GM11168 (cell line): ENCODE results near the gene OR11H6.
"Not testable (repeated sequence)": the region's sequence is repeated elsewhere in the genome, so short reads cannot be mapped to it uniquely, and the experiment has no call there.

Experiments
- in situ Hi-C: fragments of 300-500 bp; cut with MboI; formaldehyde crosslinking; loops from one replicate; pipeline ENCODE4 v1.12.0; 2022; ENCODE audit warnings: low sequenced_read_pairs; ENCODE audit not compliant: unreplicated experiment

The OR11H6 gene

GRCh38 chr14:20223410-20223809 is at the start of gene OR11H6:
Gene OR11H6, plus strand, starts transcription at chr14:20223710. Its CDS starts 0 bp downstream, at chr14:20223710.
- in situ Hi-C loops = no loop called here

GRCh38 chr14:20174205-20174604 is 49.3 kb upstream of the OR11H6 start:
- in situ Hi-C loops = not testable (repeated sequence)

GRCh38 chr14:20176330-20176729 is 47.2 kb upstream of the OR11H6 start:
- in situ Hi-C loops = no loop called here

GRCh38 chr14:20177433-20177974 is 46.0 kb upstream of the OR11H6 start:
- in situ Hi-C loops = no loop called here

- in situ Hi-C loops = no loop called here
Measured at GRCh38 chr14:20179218-20179617, 44.3 kb upstream of the OR11H6 start.

- in situ Hi-C loops = no loop called here
Measured at GRCh38 chr14:20179880-20180279, 43.6 kb upstream of the OR11H6 start.

GRCh38 chr14:20180486-20180885 is 43.0 kb upstream of the OR11H6 start:
- in situ Hi-C loops = no loop called here

- in situ Hi-C loops = no loop called here
Measured at GRCh38 chr14:20184181-20184580, 39.3 kb upstream of the OR11H6 start.

GRCh38 chr14:20190596-20190995 is 32.9 kb upstream of the OR11H6 start, which contains the start of gene OR11G2:
Gene OR11G2, plus strand, starts transcription at chr14:20190896. Its CDS starts 6,542 bp downstream, at chr14:20197438.
- in situ Hi-C loops = no loop called here

GRCh38 chr14:20191396-20191795 is 32.1 kb upstream of the OR11H6 start:
- in situ Hi-C loops = no loop called here

GRCh38 chr14:20194101-20194500 is 29.4 kb upstream of the OR11H6 start:
- in situ Hi-C loops = no loop called here

- in situ Hi-C loops = not testable (repeated sequence)
Measured at GRCh38 chr14:20195170-20195569, 28.3 kb upstream of the OR11H6 start.

- in situ Hi-C loops = no loop called here
Measured at GRCh38 chr14:20195911-20196310, 27.6 kb upstream of the OR11H6 start.

- in situ Hi-C loops = no loop called here
Measured at GRCh38 chr14:20197459-20197858, 26.1 kb upstream of the OR11H6 start.

GRCh38 chr14:20198991-20199390 is 24.5 kb upstream of the OR11H6 start:
- in situ Hi-C loops = no loop called here

GRCh38 chr14:20204721-20205120 is 18.8 kb upstream of the OR11H6 start:
- in situ Hi-C loops = no loop called here

GRCh38 chr14:20209595-20209994 is 13.9 kb upstream of the OR11H6 start:
- in situ Hi-C loops = no loop called here

GRCh38 chr14:20212406-20212805 is 11.1 kb upstream of the OR11H6 start:
- in situ Hi-C loops = not testable (repeated sequence)

GRCh38 chr14:20215196-20215595 is 8.3 kb upstream of the OR11H6 start:
- in situ Hi-C loops = no loop called here

- in situ Hi-C loops = no loop called here
Measured at GRCh38 chr14:20219033-20219432, 4.5 kb upstream of the OR11H6 start.

GRCh38 chr14:20228681-20229080 is 5.2 kb downstream of the OR11H6 start, which contains the start of gene OR11H7:
Gene OR11H7, plus strand, starts transcription at chr14:20228981.
- in situ Hi-C loops = no loop called here

- in situ Hi-C loops = not testable (repeated sequence)
Measured at GRCh38 chr14:20235415-20235814, 11.9 kb downstream of the OR11H6 start.
